ENCODE measurements around the gene CYREN. TPM values are rescaled to one million over a fixed set of nuclear protein-coding genes. Genes with fewer than 3 reads are reported as not detected.

Gene CYREN
- total RNA-seq, 2 experiments from 2014 or later, result 14.0 to 15.8 TPM

DNA sequence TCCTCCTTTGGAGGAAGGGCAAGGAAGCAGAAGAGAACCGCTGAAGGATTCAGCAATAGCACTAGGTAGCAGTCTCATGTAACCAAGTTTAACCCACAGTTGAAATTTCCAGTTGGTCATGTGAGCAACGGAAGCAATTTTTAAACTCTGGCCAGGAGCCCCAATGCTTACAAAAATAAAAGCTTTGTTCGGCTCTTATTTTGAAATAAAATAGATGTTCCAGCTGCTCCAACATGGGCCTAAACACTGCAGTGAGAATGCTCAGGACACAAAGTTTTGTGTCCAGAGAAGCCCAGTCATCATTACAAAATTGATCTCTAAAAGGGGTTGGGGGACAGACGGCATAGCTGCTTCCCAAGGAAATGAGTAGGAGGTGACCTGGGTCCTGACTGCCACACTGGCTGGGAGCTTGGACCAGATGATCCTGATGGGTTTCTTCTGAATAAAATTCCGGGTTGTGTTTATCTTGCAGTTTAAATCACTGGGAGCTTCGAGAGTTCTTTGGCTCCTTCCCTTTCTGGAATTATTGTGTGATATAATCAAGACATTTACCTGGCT, 23.1 kb downstream of the CYREN start:
- TF ChIP-seq, protein P1, sequence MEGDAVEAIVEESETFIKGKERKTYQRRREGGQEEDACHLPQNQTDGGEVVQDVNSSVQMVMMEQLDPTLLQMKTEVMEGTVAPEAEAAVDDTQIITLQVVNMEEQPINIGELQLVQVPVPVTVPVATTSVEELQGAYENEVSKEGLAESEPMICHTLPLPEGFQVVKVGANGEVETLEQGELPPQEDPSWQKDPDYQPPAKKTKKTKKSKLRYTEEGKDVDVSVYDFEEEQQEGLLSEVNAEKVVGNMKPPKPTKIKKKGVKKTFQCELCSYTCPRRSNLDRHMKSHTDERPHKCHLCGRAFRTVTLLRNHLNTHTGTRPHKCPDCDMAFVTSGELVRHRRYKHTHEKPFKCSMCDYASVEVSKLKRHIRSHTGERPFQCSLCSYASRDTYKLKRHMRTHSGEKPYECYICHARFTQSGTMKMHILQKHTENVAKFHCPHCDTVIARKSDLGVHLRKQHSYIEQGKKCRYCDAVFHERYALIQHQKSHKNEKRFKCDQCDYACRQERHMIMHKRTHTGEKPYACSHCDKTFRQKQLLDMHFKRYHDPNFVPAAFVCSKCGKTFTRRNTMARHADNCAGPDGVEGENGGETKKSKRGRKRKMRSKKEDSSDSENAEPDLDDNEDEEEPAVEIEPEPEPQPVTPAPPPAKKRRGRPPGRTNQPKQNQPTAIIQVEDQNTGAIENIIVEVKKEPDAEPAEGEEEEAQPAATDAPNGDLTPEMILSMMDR (IDR thresholded peaks at IDR 0.05), result no peak
- Histone ChIP-seq H3K27me3 (ENCODE audit: control insufficient read depth in 1 of 2, insufficient read depth in 2 of 2, low read length in 2 of 2) (no peaks in the 10 kb centered on the region), H3K27ac (ENCODE audit: low read depth in 1 of 2, low read length in 2 of 2) (peak overlapping the region; percentile 87 to 89), H3K9me3 (ENCODE audit: control insufficient read depth in 1 of 2, insufficient read depth in 1 of 2, low read length in 2 of 2) (no peaks in the 10 kb centered on the region), H3K4me1 (ENCODE audit: insufficient read depth, low read length) (peaks cover 32% of the 10 kb centered on the region), H3K4me3 (ENCODE audit: low read length) (peak overlapping the region; percentile 69), H3K36me3 (ENCODE audit: insufficient read depth, low read length) (peaks cover 12% of the 10 kb centered on the region)
- POLR2A ChIA-PET, result interaction anchor here (0.7 to 4.7 kb wide), 22 partner anchors 10 to 830 kb away, joined by 3 to 111 read pairs (median 5); partner anchors contain the start of genes AGBL3, AKR1B1, BPGM and CNOT4
- intact Hi-C loops (cut with DNase I, micrococcal nuclease), result loop anchor here (5.0 to 10.0 kb wide), 3 partner anchors 160 to 503 kb away; partner anchors contain the start of genes AGBL3 (in 1 of the 2) and BPGM (in 1 of the 2)
- H3K27me3 Mint-ChIP-seq, result no peaks in the 10 kb centered on the region
- ATAC-seq (ENCODE audit: poor library complexity) (peak; percentile 25), DNase-seq (peak in 4 of 14 experiments; percentile 40 to 74 (median 56))
- H3K36me3 Mint-ChIP-seq (ENCODE audit: low read depth), result peaks cover 37% of the 10 kb centered on the region
- H3K9me3 Mint-ChIP-seq, result no peaks in the 10 kb centered on the region
- peak overlapping the region; percentile 98 for H3K27ac Mint-ChIP-seq
- H3K4me3 Mint-ChIP-seq, result peak overlapping the region; percentile 91
- CTCF ChIA-PET, result interaction anchor here (1.7 to 7.2 kb wide), 2 partner anchors 22 to 161 kb away, joined by 15 to 53 read pairs; partner anchors contain the start of genes AGBL3 and CYREN
- peaks cover 74% of the 10 kb centered on the region for H3K4me1 Mint-ChIP-seq (ENCODE audit: low read depth)

DNA sequence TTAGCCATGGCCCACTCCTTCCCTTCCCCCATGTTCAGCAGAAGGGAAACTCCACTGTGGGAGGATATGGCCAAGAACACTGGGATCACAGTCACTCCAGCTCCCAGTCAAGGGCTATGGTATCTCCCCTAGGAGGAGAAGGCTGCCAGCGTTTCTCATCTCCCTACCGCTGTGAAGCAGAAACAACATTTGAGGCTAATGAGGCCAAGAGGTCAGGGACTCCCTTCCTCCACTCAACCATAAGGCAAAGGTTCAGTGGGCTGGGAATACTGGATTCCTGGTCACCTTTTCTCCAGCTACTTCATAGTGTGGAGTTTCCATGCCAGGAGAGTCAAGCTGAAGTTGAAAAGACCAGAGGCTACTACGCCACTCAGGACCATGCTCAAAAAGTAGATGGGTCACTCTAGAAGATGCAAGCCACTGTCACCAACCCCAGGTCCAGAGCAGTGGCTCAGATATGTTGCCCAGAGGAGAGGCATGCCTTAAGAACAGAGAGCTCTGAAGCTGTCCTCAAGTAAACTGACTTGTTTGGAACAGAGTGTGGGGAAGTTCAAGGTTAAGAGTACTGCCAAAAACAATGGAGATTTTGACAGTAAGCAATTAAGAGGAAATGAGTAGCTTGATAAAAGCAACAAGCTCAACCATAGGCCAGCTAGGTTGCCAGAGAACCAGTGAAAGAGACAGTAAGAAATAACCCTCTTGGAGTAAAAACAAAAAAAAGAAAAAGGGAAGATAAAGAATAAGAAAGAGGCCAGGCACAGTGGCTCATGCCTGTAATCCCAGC, 26.4 kb downstream of the CYREN start:
- Mint-ChIP-seq H3K36me3 (ENCODE audit: low read depth) (peaks cover 14% of the 10 kb centered on the region), H3K4me1 (ENCODE audit: low read depth) (peaks cover 45% of the 10 kb centered on the region), H3K9me3 (peaks cover 6% of the 10 kb centered on the region), H3K4me3 (peak overlapping the region; percentile 39), H3K27me3 (no peaks in the 10 kb centered on the region), H3K27ac (peak overlapping the region; percentile 53)
- POLR2A ChIA-PET, result interaction anchor here (1.3 kb wide), 1 partner anchor 67 kb away, joined by 5 read pairs; no protein-coding TSS in a partner anchor
- ATAC-seq (ENCODE audit: poor library complexity), result no peak
- no peaks in the 10 kb centered on the region for H3K27me3 ChIP-seq (ENCODE audit: control insufficient read depth in 1 of 2, insufficient read depth in 2 of 2, low read length in 2 of 2)
- TF ChIP-seq, protein P1 (IDR thresholded peaks at IDR 0.05), result no peak
- peaks cover 15% of the 10 kb centered on the region for H3K4me1 ChIP-seq (ENCODE audit: insufficient read depth, low read length)
- H3K36me3 ChIP-seq (ENCODE audit: insufficient read depth, low read length), result no peaks in the 10 kb centered on the region
- H3K4me3 ChIP-seq (ENCODE audit: low read length), result no peak overlapping the region
- no peak for DNase-seq
- CTCF ChIA-PET, result interaction anchor here (1.7 kb wide), 1 partner anchor 27 kb away, joined by 8 read pairs; the partner anchor contains the start of gene CYREN
- no peaks in the 10 kb centered on the region for H3K9me3 ChIP-seq (ENCODE audit: control insufficient read depth in 1 of 2, insufficient read depth in 1 of 2, low read length in 2 of 2)
- H3K27ac ChIP-seq (ENCODE audit: low read depth in 1 of 2, low read length in 2 of 2), result no peak overlapping the region
- intact Hi-C loops (cut with DNase I, micrococcal nuclease), result loop anchor here in 1 of 2 experiments (10.0 kb wide), 1 partner anchor 499 kb away; the partner anchor contains the start of gene BPGM

DNA sequence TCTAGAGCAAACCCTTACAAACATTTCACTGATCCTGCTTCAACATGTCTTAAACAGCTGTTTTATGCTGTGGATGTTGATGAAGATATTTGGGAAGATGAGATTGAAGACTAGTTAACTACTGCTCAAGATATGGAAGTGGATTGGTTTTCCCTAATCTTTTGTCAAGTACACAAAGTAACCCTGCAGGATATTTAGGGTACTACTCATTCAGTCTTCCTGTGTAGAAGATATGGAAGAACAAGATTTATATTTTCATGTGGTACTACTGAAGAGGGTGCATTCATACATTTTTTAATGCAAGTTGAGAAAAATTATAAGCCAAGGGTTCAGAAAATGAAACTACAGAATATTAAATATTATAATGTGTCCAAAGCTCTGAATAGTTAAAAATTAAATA, 40.9 kb downstream of the CYREN start:
- CTCF ChIA-PET, result no interaction called here
- POLR2A ChIA-PET, result interaction anchor here (1.8 kb wide), 1 partner anchor 18 kb away, joined by 6 read pairs; the partner anchor contains the start of gene TMEM140

More for the DNA sequence above, 40.9 kb downstream of the CYREN start:
- Histone ChIP-seq H3K27ac (ENCODE audit: low read depth in 1 of 2, low read length in 2 of 2) (no peak overlapping the region), H3K4me1 (ENCODE audit: insufficient read depth, low read length) (no peaks in the 10 kb centered on the region), H3K36me3 (ENCODE audit: insufficient read depth, low read length) (no peaks in the 10 kb centered on the region), H3K9me3 (ENCODE audit: control insufficient read depth in 1 of 2, insufficient read depth in 1 of 2, low read length in 2 of 2) (peaks cover 3 to 9% of the 10 kb centered on the region in 2 experiments), H3K4me3 (ENCODE audit: low read length) (no peak overlapping the region), H3K27me3 (ENCODE audit: control insufficient read depth in 1 of 2, insufficient read depth in 2 of 2, low read length in 2 of 2) (no peaks in the 10 kb centered on the region)
- Mint-ChIP-seq H3K27ac (no peak overlapping the region), H3K36me3 (ENCODE audit: low read depth) (peaks cover 15% of the 10 kb centered on the region), H3K4me1 (ENCODE audit: low read depth) (no peaks in the 10 kb centered on the region), H3K9me3 (peaks cover 2% of the 10 kb centered on the region), H3K27me3 (no peaks in the 10 kb centered on the region), H3K4me3 (no peak overlapping the region)
- DNase-seq (no peak), ATAC-seq (ENCODE audit: poor library complexity) (no peak)
- TF ChIP-seq, protein P1 (IDR thresholded peaks at IDR 0.05), result no peak
- intact Hi-C loops (cut with DNase I, micrococcal nuclease), result no loop called here

Measured in CD4-positive, alpha-beta T cell (primary cell).